PFSK-1 (cell line): ENCODE data around the gene TTN.

ENCODE experiments used
- FOXP2 ChIP-seq: optimal IDR thresholded peaks from 2 replicates; pipeline ENCODE3; 2011; ENCODE audit warnings: borderline replicate concordance, control low read depth, inconsistent platforms; ENCODE audit not compliant: insufficient read depth; ENCODE audit errors: extremely low read length, extremely low read depth
- POLR2AphosphoS5 ChIP-seq: IDR thresholded peaks from 2 replicates; pipeline ENCODE4 v1.6.1; 2012; ENCODE audit warnings: low read depth, mild to moderate bottlenecking, control low read depth, low read length, moderate library complexity
- REST ChIP-seq, 2 experiments: IDR thresholded peaks; 2 replicates each; pipeline versions ENCODE4 v1.6.1 to v1.8.0; 2011 to 2012; ENCODE audit warnings: low read depth in 2 of 2, low read length in 2 of 2, control low read depth in 1 of 2, inconsistent platforms in 1 of 2, mild to moderate bottlenecking in 1 of 2, moderate library complexity in 1 of 2; ENCODE audit not compliant: insufficient read depth in 1 of 2
- SIN3A ChIP-seq: IDR thresholded peaks from 2 replicates; pipeline ENCODE4 v1.6.1; 2012; ENCODE audit warnings: mild to moderate bottlenecking, low read length, moderate library complexity, borderline replicate concordance; ENCODE audit not compliant: insufficient read depth
- TAF1 ChIP-seq: IDR thresholded peaks from 2 replicates; pipeline ENCODE4 v1.6.1; 2012; ENCODE audit warnings: low read length, control low read depth, borderline replicate concordance; ENCODE audit not compliant: insufficient read depth

The TTN gene

GRCh38 chr2:178498137-178498536 is 309.1 kb downstream of the TTN start:
- TF ChIP-seq FOXP2: no peak
- TF ChIP-seq TAF1: no peak
- TF ChIP-seq SIN3A: no peak
- no peak for TF ChIP-seq POLR2AphosphoS5
- no peak for TF ChIP-seq REST (IDR thresholded peaks at IDR 0.05; ENCODE audit: insufficient read depth in 1 of 2, low read depth in 2 of 2, low read length in 2 of 2)

GRCh38 chr2:178496049-178496448 is 311.2 kb downstream of the TTN start:
- TF ChIP-seq POLR2AphosphoS5 (no peak), SIN3A (no peak), TAF1 (no peak), FOXP2 (no peak), REST (IDR thresholded peaks at IDR 0.05; ENCODE audit: insufficient read depth in 1 of 2, low read depth in 2 of 2, low read length in 2 of 2) (no peak)

GRCh38 chr2:178491612-178492011 is 315.6 kb downstream of the TTN start:
- TF ChIP-seq TAF1 (no peak), SIN3A (no peak), POLR2AphosphoS5 (no peak)

GRCh38 chr2:178485356-178485755 is 321.9 kb downstream of the TTN start:
- TF ChIP-seq POLR2AphosphoS5: no peak

GRCh38 chr2:178484245-178485041 is 322.8 kb downstream of the TTN start:
- TF ChIP-seq POLR2AphosphoS5 (no peak), FOXP2 (no peak), TAF1 (no peak), SIN3A (no peak), REST (IDR thresholded peaks at IDR 0.05; ENCODE audit: insufficient read depth in 1 of 2, low read depth in 2 of 2, low read length in 2 of 2) (no peak)

- no peak for TF ChIP-seq REST (IDR thresholded peaks at IDR 0.05; ENCODE audit: insufficient read depth in 1 of 2, low read depth in 2 of 2, low read length in 2 of 2)
- no peak for TF ChIP-seq FOXP2
- no peak for TF ChIP-seq POLR2AphosphoS5
- TF ChIP-seq TAF1: no peak
These were observed 324.8 kb downstream of the TTN start for GRCh38 chr2:178482437-178482836.
